Endothelial cell of umbilical vein (primary cell): ENCODE measurements around the gene CCDC47. TPM values are rescaled to one million over a fixed set of nuclear protein-coding genes. Genes with fewer than 3 reads are reported as not detected.

Experiments used
- BruUV-seq: library from RNA; stranded (reverse); fragments of 400-500 nt; replicated peaks from 2 replicates; lab custom pipeline; 2021; lab: Mats Ljungman, UMichigan
- CTCF ChIA-PET: fragments of 300-600, 350-600 bp; sonication (Branson Sonifier 250); formaldehyde crosslinking; loops from one replicate; lab custom pipeline; 2021; ENCODE audit warnings: antibody characterized with exemption, inconsistent platforms; lab: Charles Lee
- POLR2A ChIA-PET: fragments of 300-600, 350-600 bp; sonication (Branson Sonifier 250); formaldehyde crosslinking; loops from one replicate; lab custom pipeline; 2021; ENCODE audit warnings: antibody characterized with exemption, inconsistent platforms; lab: Charles Lee
- DNase-seq: peaks from one replicate; pipeline ENCODE4 v3.0.0-alpha.2; 2011; ENCODE audit warnings: low read depth, low spot score
- FAIRE-seq: peaks from 2 replicates; lab custom pipeline; 2011; peaks lifted over from hg19 to GRCh38; lab: Jason Lieb, UNC
- H2AFZ ChIP-seq: 2 replicates; pipeline ENCODE4 v1.6.0; 2012; ENCODE audit warnings: low read depth, low read length, control low read depth, inconsistent platforms
- H3K27ac ChIP-seq: 2 replicates; pipeline ENCODE4 v1.5.1; 2011; ENCODE audit warnings: low read depth, mild to moderate bottlenecking, control low read depth, low read length, moderate library complexity; ENCODE audit not compliant: insufficient read depth
- H3K27me3 ChIP-seq, 2 experiments: 2 replicates each; pipeline versions ENCODE4 v1.6.0 to v1.6.1; 2011; ENCODE audit warnings: low read length in 2 of 2, mixed read lengths in 1 of 2; ENCODE audit not compliant: control insufficient read depth in 2 of 2, insufficient read depth in 2 of 2
- H3K36me3 ChIP-seq, 2 experiments: 2 replicates in 1 of 2; 3 replicates in 1 of 2; pipeline ENCODE4 v1.5.1; 2011; ENCODE audit warnings: low read length in 2 of 2, mild to moderate bottlenecking in 1 of 2, moderate library complexity in 1 of 2; ENCODE audit not compliant: control insufficient read depth in 2 of 2, insufficient read depth in 2 of 2; ENCODE audit errors: extremely low read depth in 1 of 2
- H3K4me1 ChIP-seq: 3 replicates; pipeline ENCODE4 v1.5.1; 2011; ENCODE audit warnings: mild to moderate bottlenecking, low read length; ENCODE audit not compliant: control insufficient read depth, insufficient read depth; ENCODE audit errors: extremely low read depth
- H3K4me2 ChIP-seq: 2 replicates; pipeline ENCODE4 v1.6.1; 2011; ENCODE audit warnings: low read length, control low read depth, mixed read lengths; ENCODE audit not compliant: insufficient read depth
- H3K4me3 ChIP-seq, 3 experiments: fragments of 200-600 bp in 1 of 3; sonication (generic), shearing (Covaris generic) in 1 of 3; replicated peaks in 1 of 3; 2 replicates each; pipeline ENCODE4 v1.5.1; 2011 to 2016; ENCODE audit warnings: control low read depth in 3 of 3, low read length in 3 of 3, mild to moderate bottlenecking in 2 of 3, inconsistent platforms in 1 of 3, low read depth in 1 of 3, moderate library complexity in 1 of 3; ENCODE audit not compliant: insufficient read depth in 1 of 3
- H3K79me2 ChIP-seq: 2 replicates; pipeline ENCODE4 v1.6.0; 2012; ENCODE audit warnings: low read length, inconsistent platforms; ENCODE audit not compliant: control insufficient read depth, insufficient read depth
- H3K9ac ChIP-seq: replicated peaks from 2 replicates; pipeline ENCODE3; 2011; ENCODE audit warnings: low read length, control low read depth; ENCODE audit not compliant: insufficient read depth; ENCODE audit errors: extremely low read depth
- H3K9me1 ChIP-seq: replicated peaks from 3 replicates; pipeline ENCODE4 v1.6.0; 2011; ENCODE audit warnings: mild to moderate bottlenecking, low read length; ENCODE audit not compliant: control insufficient read depth, insufficient read depth; ENCODE audit errors: extremely low read depth
- H3K9me3 ChIP-seq: replicated peaks from 2 replicates; pipeline ENCODE4 v1.5.1; 2012; ENCODE audit warnings: low read length, inconsistent platforms; ENCODE audit not compliant: control insufficient read depth, insufficient read depth
- H4K20me1 ChIP-seq: replicated peaks from 2 replicates; pipeline ENCODE3; 2011; ENCODE audit warnings: mild to moderate bottlenecking, low read length; ENCODE audit not compliant: control insufficient read depth, insufficient read depth; ENCODE audit errors: extremely low read depth
- EZH2 ChIP-seq: IDR thresholded peaks from 2 replicates; pipeline ENCODE4 v1.6.1; 2012; ENCODE audit warnings: borderline replicate concordance, low read depth, mild to moderate bottlenecking, moderate library complexity, low read length, inconsistent platforms; ENCODE audit not compliant: severe bottlenecking
- FOS ChIP-seq: IDR thresholded peaks from 2 replicates; pipeline ENCODE4 v1.6.1; 2011; ENCODE audit warnings: mild to moderate bottlenecking, low read length, moderate library complexity, borderline replicate concordance; ENCODE audit not compliant: insufficient read depth
- GATA2 ChIP-seq: IDR thresholded peaks from 2 replicates; pipeline ENCODE4 v1.7.0; 2011; ENCODE audit warnings: low read depth, mild to moderate bottlenecking, moderate library complexity, mixed read lengths, low read length; ENCODE audit not compliant: insufficient read length, insufficient read depth
- JUN ChIP-seq: IDR thresholded peaks from 2 replicates; pipeline ENCODE4 v1.6.1; 2011; ENCODE audit warnings: borderline replicate concordance, low read depth; ENCODE audit not compliant: insufficient read length, insufficient read depth
- MYC ChIP-seq: IDR thresholded peaks from one replicate; pipeline ENCODE4 v1.6.1; 2011; ENCODE audit warnings: mild to moderate bottlenecking, low read depth, low read length
- POLR2A ChIP-seq: IDR thresholded peaks from 2 replicates; pipeline ENCODE4 v1.6.1; 2012; ENCODE audit warnings: low read depth, mild to moderate bottlenecking, control low read depth, low read length
- POLR2AphosphoS5 ChIP-seq: IDR thresholded peaks from 2 replicates; pipeline ENCODE4 v1.6.1; 2012; ENCODE audit warnings: low read depth, mild to moderate bottlenecking, control low read depth, low read length, moderate library complexity; ENCODE audit not compliant: insufficient read depth
- dilution Hi-C: fragments of 300-500 bp; cut with MboI; formaldehyde crosslinking; loops from one replicate; pipeline ENCODE4 v1.15.0; 2019; ENCODE audit warnings: low sequenced_read_pairs; ENCODE audit not compliant: extremely low pct_ligation_motif_present
- intact Hi-C: fragments of 100-400 bp; cut with micrococcal nuclease; formaldehyde crosslinking; loops from one replicate; pipeline ENCODE4 v1.10.0; 2022
- polyA plus RNA-seq, 4 experiments: library from polyadenylated mRNA; depleted of rRNA in 3 of 4; stranded (reverse) in 3 of 4; unstranded in 1 of 4; fragments of >200 nt; gene quantifications; 2 replicates each; pipeline versions ENCODE4 v1.2.1 to v1.2.3, GENCODE V29; 2011 to 2012; ENCODE audit warnings: missing spikeins in 1 of 4
- total RNA-seq: library from RNA; stranded (reverse); gene quantifications from 2 replicates; pipeline ENCODE4 v1.2.3, GENCODE V29; 2021
- TF ChIP-seq, protein P1 (sequence below): IDR thresholded peaks from 2 replicates; pipeline ENCODE4 v1.6.1; 2011; ENCODE audit not compliant: insufficient read depth, insufficient read length
- TF ChIP-seq, protein P2 (sequence below), 2 donors: IDR thresholded peaks; 1 replicate in 1 of 2; 2 replicates in 1 of 2; pipeline ENCODE4 v1.5.1; 2011; ENCODE audit warnings: low read length in 2 of 2, mild to moderate bottlenecking in 2 of 2, moderate library complexity in 2 of 2, control low read depth in 1 of 2, inconsistent platforms in 1 of 2, low read depth in 1 of 2; ENCODE audit not compliant: insufficient read depth in 1 of 2; ENCODE audit errors: extremely low read depth in 1 of 2

CCDC47 gene
- total and polyA plus RNA-seq, 2 donors (not counting 3 experiments of a cell fraction or from before 2014, with no cell fraction given) = 21.7 to 76.5 TPM

DNA sequence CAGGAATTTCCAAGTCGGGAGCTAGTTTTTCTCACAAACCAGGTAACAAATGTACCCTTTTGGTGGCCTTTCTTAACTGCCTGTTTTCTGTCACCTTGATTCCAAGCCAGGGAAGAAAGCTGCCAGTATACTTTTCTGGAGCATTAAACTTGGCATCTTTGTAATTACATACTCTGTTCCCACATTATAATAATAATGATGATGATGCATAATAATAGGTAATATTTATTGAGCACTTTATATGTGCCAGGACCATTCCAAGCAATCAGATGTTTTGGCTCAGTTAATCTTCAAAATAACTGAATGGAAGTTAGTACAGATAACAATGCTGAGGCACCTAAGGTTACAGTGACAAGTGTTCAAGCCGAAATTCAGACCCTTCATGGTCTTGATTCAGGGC lies 42.7 kb upstream of the CCDC47 start:
- intact Hi-C loops (no loop called here), dilution Hi-C loops (no loop called here)
- Histone ChIP-seq H3K27ac (no peak overlapping the region), H2AFZ (no peak overlapping the region), H3K9me1 (no peaks in the 10 kb centered on the region), H3K9me3 (no peaks in the 10 kb centered on the region), H3K4me1 (no peaks in the 10 kb centered on the region), H3K4me3 (no peak overlapping the region), H3K4me2 (no peak overlapping the region), H4K20me1 (no peaks in the 10 kb centered on the region), H3K9ac (no peak overlapping the region), H3K79me2 (peaks cover 4% of the 10 kb centered on the region), H3K27me3 (no peaks in the 10 kb centered on the region), H3K36me3 (peaks cover 57 to 66% of the 10 kb centered on the region in 2 experiments)
- FAIRE-seq (no peak), DNase-seq (no peak)
- no TSS peak for BruUV-seq
- TF ChIP-seq FOS = no peak
- TF ChIP-seq EZH2 = no peak
- no peak for TF ChIP-seq MYC
- TF ChIP-seq GATA2 = no peak
- TF ChIP-seq POLR2A = no peak
- no peak for TF ChIP-seq JUN
- TF ChIP-seq, protein P1, sequence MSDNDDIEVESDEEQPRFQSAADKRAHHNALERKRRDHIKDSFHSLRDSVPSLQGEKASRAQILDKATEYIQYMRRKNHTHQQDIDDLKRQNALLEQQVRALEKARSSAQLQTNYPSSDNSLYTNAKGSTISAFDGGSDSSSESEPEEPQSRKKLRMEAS = no peak
- TF ChIP-seq, protein P2, sequence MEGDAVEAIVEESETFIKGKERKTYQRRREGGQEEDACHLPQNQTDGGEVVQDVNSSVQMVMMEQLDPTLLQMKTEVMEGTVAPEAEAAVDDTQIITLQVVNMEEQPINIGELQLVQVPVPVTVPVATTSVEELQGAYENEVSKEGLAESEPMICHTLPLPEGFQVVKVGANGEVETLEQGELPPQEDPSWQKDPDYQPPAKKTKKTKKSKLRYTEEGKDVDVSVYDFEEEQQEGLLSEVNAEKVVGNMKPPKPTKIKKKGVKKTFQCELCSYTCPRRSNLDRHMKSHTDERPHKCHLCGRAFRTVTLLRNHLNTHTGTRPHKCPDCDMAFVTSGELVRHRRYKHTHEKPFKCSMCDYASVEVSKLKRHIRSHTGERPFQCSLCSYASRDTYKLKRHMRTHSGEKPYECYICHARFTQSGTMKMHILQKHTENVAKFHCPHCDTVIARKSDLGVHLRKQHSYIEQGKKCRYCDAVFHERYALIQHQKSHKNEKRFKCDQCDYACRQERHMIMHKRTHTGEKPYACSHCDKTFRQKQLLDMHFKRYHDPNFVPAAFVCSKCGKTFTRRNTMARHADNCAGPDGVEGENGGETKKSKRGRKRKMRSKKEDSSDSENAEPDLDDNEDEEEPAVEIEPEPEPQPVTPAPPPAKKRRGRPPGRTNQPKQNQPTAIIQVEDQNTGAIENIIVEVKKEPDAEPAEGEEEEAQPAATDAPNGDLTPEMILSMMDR (IDR thresholded peaks at IDR 0.05; ENCODE audit: extremely low read depth in 1 of 2, insufficient read depth in 1 of 2, low read depth in 1 of 2, low read length in 2 of 2) = no peak
- TF ChIP-seq POLR2AphosphoS5 = no peak
- POLR2A ChIA-PET = no interaction called here
- CTCF ChIA-PET = interaction anchor here (1.3 kb wide), 2 partner anchors 27 to 41 kb away, joined by 3 to 5 read pairs; no protein-coding TSS in a partner anchor
